Measurements from ENCODE around the gene PDXP. TPM values are rescaled to one million over a fixed set of nuclear protein-coding genes. Genes with fewer than 3 reads are reported as not detected.

Gene PDXP
- total and polyA plus RNA-seq, 2 of the 13 experiments (the other 11 are each of a cell fraction or from before 2014, with no cell fraction given), result 58.2 to 70.6 TPM

DNA sequence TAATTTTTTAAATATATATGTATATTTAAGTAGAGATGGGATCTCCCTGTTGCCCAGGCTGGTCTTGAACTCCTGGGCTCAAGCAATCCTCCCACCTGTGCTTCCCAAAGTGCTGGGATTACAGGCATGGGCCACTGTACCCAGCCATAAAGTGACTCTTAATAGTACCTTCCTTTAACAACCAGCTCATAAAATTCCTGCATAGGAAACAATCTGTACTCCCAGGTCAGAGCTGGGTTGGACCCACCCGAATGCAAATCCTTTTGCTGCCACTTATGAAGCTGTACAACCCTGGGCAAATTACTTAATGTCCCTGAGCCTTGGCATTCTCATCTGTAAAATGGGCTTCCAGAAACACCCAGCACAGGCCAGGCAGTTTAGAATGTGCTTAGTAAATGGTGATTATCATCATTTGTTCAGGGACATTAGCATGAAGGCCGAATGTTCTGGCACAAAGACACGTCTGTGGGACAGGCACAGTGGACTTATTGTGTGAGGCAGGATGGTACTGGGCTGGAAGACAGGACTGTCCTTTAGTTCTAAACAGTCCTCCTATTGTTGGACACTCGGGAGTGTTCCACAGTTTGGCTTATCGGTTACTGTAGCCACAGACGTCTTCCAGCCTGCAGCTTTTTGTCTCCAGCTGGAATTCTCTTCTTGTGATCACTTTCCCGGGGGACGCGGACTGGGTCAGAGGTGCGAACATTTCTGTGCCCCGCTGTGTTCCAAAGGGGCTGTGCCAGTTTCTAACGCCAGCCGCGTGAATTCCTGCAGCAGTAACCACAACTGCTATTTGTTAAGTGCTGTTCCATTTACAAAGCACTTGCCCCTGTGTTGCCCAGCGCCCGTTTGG lies 6.0 kb downstream of the PDXP start (continued):
- TF ChIP-seq, protein P1, sequence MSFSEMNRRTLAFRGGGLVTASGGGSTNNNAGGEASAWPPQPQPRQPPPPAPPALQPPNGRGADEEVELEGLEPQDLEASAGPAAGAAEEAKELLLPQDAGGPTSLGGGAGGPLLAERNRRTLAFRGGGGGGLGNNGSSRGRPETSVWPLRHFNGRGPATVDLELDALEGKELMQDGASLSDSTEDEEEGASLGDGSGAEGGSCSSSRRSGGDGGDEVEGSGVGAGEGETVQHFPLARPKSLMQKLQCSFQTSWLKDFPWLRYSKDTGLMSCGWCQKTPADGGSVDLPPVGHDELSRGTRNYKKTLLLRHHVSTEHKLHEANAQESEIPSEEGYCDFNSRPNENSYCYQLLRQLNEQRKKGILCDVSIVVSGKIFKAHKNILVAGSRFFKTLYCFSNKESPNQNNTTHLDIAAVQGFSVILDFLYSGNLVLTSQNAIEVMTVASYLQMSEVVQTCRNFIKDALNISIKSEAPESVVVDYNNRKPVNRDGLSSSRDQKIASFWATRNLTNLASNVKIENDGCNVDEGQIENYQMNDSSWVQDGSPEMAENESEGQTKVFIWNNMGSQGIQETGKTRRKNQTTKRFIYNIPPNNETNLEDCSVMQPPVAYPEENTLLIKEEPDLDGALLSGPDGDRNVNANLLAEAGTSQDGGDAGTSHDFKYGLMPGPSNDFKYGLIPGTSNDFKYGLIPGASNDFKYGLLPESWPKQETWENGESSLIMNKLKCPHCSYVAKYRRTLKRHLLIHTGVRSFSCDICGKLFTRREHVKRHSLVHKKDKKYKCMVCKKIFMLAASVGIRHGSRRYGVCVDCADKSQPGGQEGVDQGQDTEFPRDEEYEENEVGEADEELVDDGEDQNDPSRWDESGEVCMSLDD (CRISPR knock-in tag; IDR thresholded peaks at IDR 0.05; ENCODE audit: borderline replicate concordance), result no peak
- peak; percentile 93 for TF ChIP-seq ZMYM3 (CRISPR knock-in tag; IDR thresholded peaks at IDR 0.05)
- TF ChIP-seq, protein P2, sequence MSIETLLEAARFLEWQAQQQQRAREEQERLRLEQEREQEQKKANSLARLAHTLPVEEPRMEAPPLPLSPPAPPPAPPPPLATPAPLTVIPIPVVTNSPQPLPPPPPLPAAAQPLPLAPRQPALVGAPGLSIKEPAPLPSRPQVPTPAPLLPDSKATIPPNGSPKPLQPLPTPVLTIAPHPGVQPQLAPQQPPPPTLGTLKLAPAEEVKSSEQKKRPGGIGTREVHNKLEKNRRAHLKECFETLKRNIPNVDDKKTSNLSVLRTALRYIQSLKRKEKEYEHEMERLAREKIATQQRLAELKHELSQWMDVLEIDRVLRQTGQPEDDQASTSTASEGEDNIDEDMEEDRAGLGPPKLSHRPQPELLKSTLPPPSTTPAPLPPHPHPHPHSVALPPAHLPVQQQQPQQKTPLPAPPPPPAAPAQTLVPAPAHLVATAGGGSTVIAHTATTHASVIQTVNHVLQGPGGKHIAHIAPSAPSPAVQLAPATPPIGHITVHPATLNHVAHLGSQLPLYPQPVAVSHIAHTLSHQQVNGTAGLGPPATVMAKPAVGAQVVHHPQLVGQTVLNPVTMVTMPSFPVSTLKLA (IDR thresholded peaks at IDR 0.05), result no peak
- TF ChIP-seq XRCC5 (optimal IDR thresholded peaks at IDR 0.05; ENCODE audit: low read length), result peak; percentile 15
- peak; percentile 53 for TF ChIP-seq PRPF4 (IDR thresholded peaks at IDR 0.05; ENCODE audit: low read depth, low read length, poor library complexity, severe bottlenecking)
- TF ChIP-seq ZNF629 (CRISPR knock-in tag; conservative IDR thresholded peaks at IDR 0.05), result peak; percentile 99
- no peak for TF ChIP-seq ZNF644 (CRISPR knock-in tag; IDR thresholded peaks at IDR 0.05; ENCODE audit: low read depth)
- no peak for TF ChIP-seq SOX6 (IDR thresholded peaks at IDR 0.05)
- TF ChIP-seq SOX6 (CRISPR knock-in tag; IDR thresholded peaks at IDR 0.05), result peak; percentile 44
- peak; percentile 42; the same call in 1 of the 2 replicates for TF ChIP-seq POLR2AphosphoS5 (IDR thresholded peaks at IDR 0.05; ENCODE audit: low read depth, low read length)
- TF ChIP-seq TBX2 (CRISPR knock-in tag; IDR thresholded peaks at IDR 0.05; ENCODE audit: borderline replicate concordance), result peak; percentile 36; the same call in 1 of the 2 replicates
- TF ChIP-seq ZNF121 (CRISPR knock-in tag; IDR thresholded peaks at IDR 0.05), result peak; percentile 23; the same call in 1 of the 2 replicates
- TF ChIP-seq, protein P3, sequence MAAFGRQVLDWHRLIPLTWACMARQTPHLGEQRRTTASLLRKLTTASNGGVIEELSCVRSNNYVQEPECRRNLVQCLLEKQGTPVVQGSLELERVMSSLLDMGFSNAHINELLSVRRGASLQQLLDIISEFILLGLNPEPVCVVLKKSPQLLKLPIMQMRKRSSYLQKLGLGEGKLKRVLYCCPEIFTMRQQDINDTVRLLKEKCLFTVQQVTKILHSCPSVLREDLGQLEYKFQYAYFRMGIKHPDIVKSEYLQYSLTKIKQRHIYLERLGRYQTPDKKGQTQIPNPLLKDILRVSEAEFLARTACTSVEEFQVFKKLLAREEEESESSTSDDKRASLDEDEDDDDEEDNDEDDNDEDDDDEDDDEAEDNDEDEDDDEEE (CRISPR knock-in tag; IDR thresholded peaks at IDR 0.05), result no peak
- peak; percentile 48 for TF ChIP-seq SKI (IDR thresholded peaks at IDR 0.05; ENCODE audit: partially characterized antibody)
- TF ChIP-seq GATAD2A (CRISPR knock-in tag; IDR thresholded peaks at IDR 0.05), result 0 out of 2 replicates have a peak, but pooled peaks have one; percentile 20
- 0 out of 2 replicates have a peak, but pooled peaks have one; percentile 50 for TF ChIP-seq ADNP (CRISPR knock-in tag; IDR thresholded peaks at IDR 0.05)
- no peak for TF ChIP-seq SOX13 (IDR thresholded peaks at IDR 0.05)
- peak in 1 of 2 experiments; percentile 32; a peak in 1 of 4 replicates for TF ChIP-seq SOX13 (CRISPR knock-in tag; conservative IDR thresholded peaks at IDR 0.05 in 1 of 2, IDR thresholded peaks at IDR 0.05 in 1 of 2)
- peak; percentile 50; the same call in 1 of the 2 replicates for TF ChIP-seq ZBTB38 (CRISPR knock-in tag; IDR thresholded peaks at IDR 0.05)
- peak; percentile 63 for TF ChIP-seq RBM22 (optimal IDR thresholded peaks at IDR 0.05; ENCODE audit: low read length)
- peak; percentile 73 for TF ChIP-seq ZBTB33 (CRISPR knock-in tag; IDR thresholded peaks at IDR 0.05)

All from HepG2 (cell line).